GM18951 (cell line): ENCODE results near the gene FHIT.

Experiments used
- POLR2A ChIP-seq: IDR thresholded peaks from 4 replicates; pipeline ENCODE4 v1.6.1; 2011; ENCODE audit warnings: mild to moderate bottlenecking; ENCODE audit not compliant: insufficient read length, insufficient read depth; ENCODE audit errors: extremely low read depth
- in situ Hi-C: fragments of 300-500 bp; cut with MboI; formaldehyde crosslinking; loops from one replicate; pipeline ENCODE4 v1.12.0; 2022; ENCODE audit warnings: low sequenced_read_pairs, mixed read lengths, inconsistent platforms; ENCODE audit not compliant: unreplicated experiment

Gene FHIT

DNA sequence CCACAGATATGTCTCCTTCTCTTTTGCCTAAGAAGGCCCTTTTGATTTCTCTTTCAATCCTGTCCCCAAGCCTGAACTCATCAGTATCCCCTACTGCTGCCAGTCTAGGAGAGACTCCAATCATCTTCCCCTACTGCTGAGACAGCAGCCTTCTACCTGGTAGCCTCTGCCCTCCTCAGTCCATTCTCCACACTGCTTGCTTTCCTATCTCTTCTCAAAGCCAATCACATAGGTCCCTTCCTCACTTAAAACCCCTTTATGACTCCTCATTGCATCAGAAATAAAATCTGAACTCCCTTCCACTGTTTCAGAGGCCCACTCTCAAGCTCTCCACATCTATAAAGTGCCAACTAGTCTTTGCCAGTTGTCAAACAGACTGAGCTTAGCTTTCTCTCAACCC lies 1119.6 kb downstream of the FHIT start:
- in situ Hi-C loops: no loop called here
- TF ChIP-seq POLR2A: no peak

DNA sequence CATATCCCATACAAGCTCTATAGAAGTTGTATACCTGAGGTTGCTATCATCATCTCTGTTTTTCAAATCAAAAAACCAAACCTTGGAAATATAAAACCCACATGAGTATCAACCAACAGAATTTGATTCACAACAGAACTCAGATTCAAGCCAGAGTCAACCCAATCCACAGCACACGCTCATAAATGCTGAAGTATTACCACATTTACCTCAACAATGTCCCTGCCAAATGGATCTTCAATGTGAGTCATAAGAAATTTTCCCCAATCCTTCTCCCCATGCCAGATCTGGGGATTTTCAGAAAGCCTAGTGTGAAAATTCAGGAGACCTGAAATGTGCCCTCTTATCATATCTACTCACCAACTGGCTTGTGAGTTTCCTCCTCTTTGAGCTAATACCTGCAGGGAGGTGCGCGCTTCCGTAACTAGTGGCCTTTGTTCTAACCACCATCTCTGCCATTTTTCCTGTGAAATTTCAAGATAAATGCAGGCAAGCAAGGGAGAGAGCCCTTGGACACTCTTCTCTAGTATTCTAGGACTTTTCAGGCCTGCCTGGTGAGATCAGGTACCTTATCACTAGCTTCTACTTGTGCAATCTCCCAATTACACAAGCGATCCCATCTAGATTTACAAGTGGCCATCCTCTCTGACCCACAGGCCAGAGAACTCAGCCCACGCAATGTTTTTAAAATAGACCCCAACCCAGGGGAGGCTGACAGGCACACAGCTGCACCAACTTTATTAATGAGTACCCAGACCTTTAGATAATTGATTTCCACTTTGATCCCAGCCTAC lies 1124.5 kb downstream of the FHIT start:
- in situ Hi-C loops: no loop called here

DNA sequence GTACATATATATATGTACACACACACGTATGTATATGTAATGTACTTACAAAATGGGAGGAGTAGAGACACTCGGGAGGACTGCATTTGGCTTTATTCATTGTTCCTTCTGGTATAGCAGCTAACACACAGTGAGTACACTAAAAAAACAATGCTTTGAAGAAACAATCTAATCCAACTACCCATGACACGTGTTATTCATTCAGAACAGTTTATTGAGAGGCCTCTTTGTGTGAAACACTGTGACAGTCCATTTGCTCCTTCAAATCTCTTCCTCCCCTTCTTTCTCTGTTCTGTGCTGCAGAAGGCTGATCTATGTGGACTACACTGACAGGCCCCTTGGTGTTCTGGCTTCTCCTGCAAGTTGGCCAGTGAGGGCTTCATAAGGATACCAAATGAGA lies 1125.6 kb downstream of the FHIT start:
- in situ Hi-C loops: no loop called here

More for the DNA sequence above, 1124.5 kb downstream of the FHIT start:
- no peak for TF ChIP-seq POLR2A

DNA sequence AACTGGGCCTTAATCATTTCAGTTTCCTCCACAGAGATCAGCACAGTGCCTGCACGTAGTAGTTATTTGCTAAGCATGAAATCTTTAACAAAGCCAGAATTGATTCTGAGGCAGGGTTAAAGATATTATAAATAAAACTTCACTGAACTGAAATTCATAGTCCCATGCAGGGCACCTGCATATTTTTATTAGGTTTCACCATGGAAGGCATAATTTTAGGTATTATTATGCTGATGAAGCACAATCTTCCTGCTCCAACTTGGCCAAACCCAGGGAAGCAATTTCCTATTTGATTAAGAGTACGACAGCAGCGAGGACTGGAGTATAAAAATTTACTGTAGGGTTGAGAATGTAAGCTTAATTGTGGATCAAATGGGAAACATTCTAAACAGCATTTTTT lies 1131.0 kb downstream of the FHIT start:
- in situ Hi-C loops: no loop called here
- no peak for TF ChIP-seq POLR2A

More for the DNA sequence above, 1125.6 kb downstream of the FHIT start:
- TF ChIP-seq POLR2A: no peak

DNA sequence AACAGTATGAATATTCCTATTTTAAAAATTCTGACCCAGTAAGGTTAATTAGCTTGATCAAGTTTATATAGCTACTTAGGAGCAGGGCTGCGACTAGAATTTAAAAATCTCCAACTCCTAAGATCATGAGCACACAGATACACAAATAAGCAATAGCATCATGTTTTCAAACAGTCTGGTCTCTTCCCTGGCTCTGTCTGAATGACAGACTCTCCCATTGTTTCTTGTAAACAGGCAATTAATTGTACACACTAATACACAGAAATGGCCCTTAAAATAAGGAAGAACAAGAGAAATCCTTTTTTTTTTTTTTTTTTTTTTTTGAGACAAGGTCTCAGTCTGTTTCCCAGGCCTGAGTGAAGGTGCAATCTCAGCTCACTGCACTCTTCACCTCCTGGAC lies 1137.1 kb downstream of the FHIT start:
- no peak for TF ChIP-seq POLR2A
- in situ Hi-C loops: no loop called here

DNA sequence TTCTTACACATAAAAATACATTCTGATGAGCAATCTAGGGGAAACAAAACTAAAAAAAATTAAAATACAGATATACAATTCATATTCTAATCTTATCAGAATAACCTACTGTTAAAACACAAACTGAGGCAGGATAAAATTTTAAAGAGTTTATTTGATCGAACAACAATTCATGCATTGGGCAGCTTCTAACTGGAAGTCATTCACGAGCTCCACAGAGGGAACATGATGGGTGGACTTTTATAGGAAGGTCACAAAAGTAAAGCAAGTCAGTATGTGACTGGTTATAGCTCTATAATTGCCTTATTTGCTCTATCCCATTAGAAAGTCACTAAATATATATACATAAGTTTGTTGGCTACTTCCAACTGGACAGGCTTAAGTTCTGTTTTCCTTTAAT lies 1144.0 kb downstream of the FHIT start:
- no peak for TF ChIP-seq POLR2A
- in situ Hi-C loops: no loop called here

DNA sequence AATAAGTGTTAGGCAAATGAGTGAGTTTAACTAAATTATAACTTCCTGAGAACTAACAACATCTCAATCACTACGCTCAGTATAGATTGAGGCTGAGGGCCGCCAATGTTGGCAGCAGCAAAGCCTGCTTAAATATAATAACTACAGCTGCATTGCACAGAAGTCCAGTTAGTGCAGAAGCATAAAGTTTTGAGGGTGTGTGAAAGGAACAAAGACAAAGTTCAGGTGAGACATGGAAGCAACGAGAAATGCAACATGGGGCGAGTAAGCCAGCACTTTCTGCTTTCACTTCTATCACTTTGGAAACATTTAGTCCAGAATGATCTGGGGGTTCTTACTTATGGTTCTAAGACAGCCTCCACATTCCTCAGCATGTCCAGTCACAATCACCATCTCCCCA lies 1149.1 kb downstream of the FHIT start:
- TF ChIP-seq POLR2A: no peak
- in situ Hi-C loops: no loop called here

DNA sequence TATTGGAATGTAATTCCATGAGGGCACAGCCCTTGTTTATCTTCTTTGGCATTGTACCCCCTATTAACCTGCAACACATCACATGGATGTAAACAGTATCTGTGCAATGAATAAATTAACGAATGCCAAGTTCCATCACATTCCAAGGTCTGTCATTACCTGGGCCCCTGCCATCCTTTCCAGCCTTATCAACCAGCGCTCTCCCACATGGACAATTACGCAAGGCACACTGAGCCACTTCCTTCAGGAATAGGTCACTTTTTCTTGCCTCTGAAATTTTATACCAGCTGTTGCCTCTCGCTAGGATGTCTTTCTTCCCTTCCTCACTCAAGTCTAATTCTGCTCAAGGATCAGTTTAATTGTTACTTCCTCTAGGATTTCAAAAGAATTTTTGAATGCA lies 1149.6 kb downstream of the FHIT start:
- in situ Hi-C loops: no loop called here
- TF ChIP-seq POLR2A: no peak

DNA sequence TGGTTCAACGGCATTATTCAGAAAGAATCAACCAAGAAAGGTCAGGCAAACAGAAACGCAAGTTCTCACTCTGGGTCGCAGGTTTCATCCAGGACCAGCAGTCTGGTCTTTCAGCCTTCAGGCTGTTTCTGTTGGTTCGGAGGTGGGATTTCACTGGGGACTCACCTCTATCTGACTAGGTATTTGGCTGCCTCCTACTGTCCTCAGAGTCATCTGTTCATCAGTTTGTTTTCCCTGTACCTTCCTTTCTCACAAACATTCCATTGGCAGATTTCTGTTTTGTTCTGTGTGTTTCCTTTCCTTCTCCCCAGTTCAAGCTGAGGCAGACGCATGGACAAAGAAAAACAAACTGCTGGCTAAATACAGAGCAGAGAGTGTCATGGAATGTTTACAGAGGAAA lies 1154.8 kb downstream of the FHIT start:
- in situ Hi-C loops: no loop called here

DNA sequence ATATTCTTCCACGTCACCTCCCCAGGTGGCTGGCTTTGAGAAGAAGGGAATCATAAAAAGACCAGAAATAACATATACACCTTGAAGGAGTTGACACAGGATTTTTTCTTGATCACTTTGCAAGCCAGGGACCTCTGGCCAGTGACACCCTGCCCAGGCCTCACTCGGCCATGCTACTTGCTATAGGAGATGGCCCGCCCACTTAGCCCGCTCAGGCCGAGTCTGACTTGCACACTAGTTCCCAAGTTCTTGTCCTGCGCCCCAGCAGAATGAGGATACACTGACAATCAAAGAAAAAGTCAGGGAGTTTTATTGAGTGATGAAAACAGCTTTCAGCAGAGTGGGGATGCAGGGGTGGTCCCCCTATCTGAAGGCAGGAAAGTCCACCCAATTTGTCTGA lies 1155.3 kb downstream of the FHIT start:
- in situ Hi-C loops: no loop called here
- TF ChIP-seq POLR2A: no peak

More for the DNA sequence above, 1154.8 kb downstream of the FHIT start:
- TF ChIP-seq POLR2A: no peak

DNA sequence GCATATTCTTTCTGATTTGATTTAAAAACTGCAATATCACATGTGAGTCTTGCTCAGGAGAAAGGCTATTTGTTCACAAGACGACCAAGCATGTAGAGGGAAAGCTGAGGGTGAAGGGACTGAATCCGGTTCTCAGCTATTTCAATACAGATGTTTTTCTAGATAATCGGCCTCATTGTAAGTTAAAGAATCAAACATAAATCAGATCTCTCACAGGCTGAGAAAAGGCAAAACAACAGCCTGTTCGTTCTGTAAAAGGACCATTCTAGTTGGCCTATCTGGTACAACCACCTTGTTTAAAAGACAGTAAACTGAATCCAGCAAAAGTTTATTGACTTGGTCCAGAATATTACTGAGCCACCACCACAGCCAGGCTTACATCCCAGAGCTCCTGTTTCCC lies 1155.7 kb downstream of the FHIT start:
- TF ChIP-seq POLR2A: no peak
- in situ Hi-C loops: no loop called here

DNA sequence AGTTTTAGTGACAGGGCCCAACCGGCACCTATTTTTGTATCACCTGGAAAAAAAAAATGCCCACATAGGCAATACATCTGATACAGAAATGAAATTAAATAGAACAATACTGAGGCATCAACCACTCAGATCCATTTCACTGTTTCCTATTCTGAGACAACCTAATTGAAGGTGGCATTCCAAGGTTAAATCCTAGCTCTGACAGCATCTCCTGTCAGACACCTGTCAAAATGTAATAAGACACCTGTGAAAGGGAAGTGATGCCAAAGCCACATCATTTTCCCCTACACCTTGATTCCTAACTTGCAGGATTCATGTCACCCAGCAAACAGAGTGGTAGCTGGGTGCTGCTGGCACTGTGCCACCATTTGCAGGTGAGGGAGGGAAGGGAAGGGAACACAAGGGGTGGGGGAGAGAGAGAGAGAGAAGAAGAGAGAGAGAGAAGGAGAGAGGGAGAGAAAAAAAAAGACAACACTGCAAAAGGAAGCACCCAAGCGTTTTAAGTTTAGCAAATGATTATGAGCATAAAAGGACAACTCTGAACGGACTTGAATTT lies 1156.8 kb downstream of the FHIT start:
- in situ Hi-C loops: no loop called here

DNA sequence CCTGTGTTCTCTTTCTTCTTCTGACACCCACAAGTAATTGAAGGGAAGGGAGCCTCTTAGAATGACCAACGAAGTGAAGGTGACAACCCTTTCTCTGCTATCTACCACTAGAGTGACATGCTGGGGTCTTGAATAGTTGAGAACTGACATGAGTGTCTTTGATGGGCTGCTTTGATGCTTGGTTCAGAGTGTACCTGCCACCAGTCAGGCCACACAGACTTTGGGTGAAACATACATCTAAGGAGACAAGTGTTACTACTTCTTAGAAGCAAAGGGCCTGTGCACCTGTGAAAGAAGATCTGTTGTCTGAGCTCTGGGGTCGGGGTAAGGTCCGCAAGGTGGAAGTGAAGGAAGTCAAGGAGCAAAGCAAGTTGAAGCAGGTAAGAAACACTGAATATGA lies 1160.7 kb downstream of the FHIT start:
- TF ChIP-seq POLR2A: no peak
- in situ Hi-C loops: no loop called here

More for the DNA sequence above, 1156.8 kb downstream of the FHIT start:
- no peak for TF ChIP-seq POLR2A

DNA sequence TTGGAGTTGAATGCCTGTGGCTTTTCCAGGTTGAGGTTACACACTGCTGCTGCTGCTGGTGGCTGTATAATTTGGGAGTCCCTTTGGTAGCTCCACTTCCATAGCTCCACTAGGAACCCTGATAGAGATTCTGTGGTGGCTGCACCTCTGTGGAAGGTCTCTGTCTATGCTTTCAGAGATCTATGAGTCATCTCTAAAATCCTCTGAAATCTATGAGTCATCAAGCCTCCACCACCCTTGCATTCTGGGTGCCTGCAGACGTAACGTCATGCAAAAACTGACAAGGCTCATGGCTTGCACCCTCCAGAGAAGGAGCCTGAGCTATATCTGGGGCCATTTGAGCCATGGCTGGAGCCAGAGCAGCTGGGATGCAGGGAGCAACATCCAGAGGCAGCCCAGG lies 1164.4 kb downstream of the FHIT start:
- no peak for TF ChIP-seq POLR2A
- in situ Hi-C loops: no loop called here
